H9 (cell line): ENCODE measurements around the gene APLP2. TPM values are rescaled to one million over a fixed set of nuclear protein-coding genes. Genes with fewer than 3 reads are reported as not detected.

ENCODE experiments used
- DNase-seq: peaks from one replicate; pipeline ENCODE4 v3.0.0-alpha.2; 2017
- H2AFZ ChIP-seq: one replicate; pipeline ENCODE4 v1.6.1; 2013; ENCODE audit warnings: mild to moderate bottlenecking, low read length, control low read depth, moderate library complexity
- H2AK5ac ChIP-seq: 2 replicates; pipeline ENCODE4 v1.6.1; 2013; ENCODE audit warnings: low read length, control low read depth, mixed read lengths; ENCODE audit not compliant: insufficient read length
- H2BK120ac ChIP-seq: one replicate; pipeline ENCODE4 v1.6.1; 2013; ENCODE audit warnings: low read depth, mild to moderate bottlenecking, low read length, control low read depth, inconsistent platforms; ENCODE audit not compliant: poor library complexity, severe bottlenecking
- H2BK12ac ChIP-seq: 2 replicates; pipeline ENCODE4 v1.6.1; 2013; ENCODE audit warnings: low read length, control low read depth, mixed read lengths, low read depth; ENCODE audit not compliant: insufficient read length
- H2BK15ac ChIP-seq: 2 replicates; pipeline ENCODE4 v1.6.1; 2013; ENCODE audit warnings: low read depth, low read length, control low read depth
- H2BK20ac ChIP-seq: one replicate; pipeline ENCODE4 v1.6.1; 2013; ENCODE audit warnings: low read depth, mild to moderate bottlenecking, low read length, control low read depth, inconsistent platforms; ENCODE audit not compliant: poor library complexity, severe bottlenecking
- H2BK5ac ChIP-seq: 2 replicates; pipeline ENCODE4 v1.6.1; 2013; ENCODE audit warnings: low read length, control low read depth, mixed read lengths; ENCODE audit not compliant: insufficient read length
- H3K14ac ChIP-seq: 2 replicates; pipeline ENCODE4 v1.6.1; 2013; ENCODE audit warnings: low read length, control low read depth; ENCODE audit not compliant: insufficient read depth
- H3K18ac ChIP-seq: 2 replicates; pipeline ENCODE4 v1.6.1; 2013; ENCODE audit warnings: low read depth, mild to moderate bottlenecking, mixed read lengths, low read length, control low read depth; ENCODE audit not compliant: insufficient read length
- H3K23ac ChIP-seq: 2 replicates; pipeline ENCODE4 v1.6.1; 2013; ENCODE audit warnings: low read length, control low read depth, mixed read lengths, low read depth; ENCODE audit not compliant: insufficient read length
- H3K23me2 ChIP-seq: 2 replicates; pipeline ENCODE4 v1.6.1; 2013; ENCODE audit warnings: low read depth, mild to moderate bottlenecking, mixed read lengths, low read length, control low read depth; ENCODE audit not compliant: insufficient read length, poor library complexity, severe bottlenecking
- H3K27ac ChIP-seq: 2 replicates; pipeline ENCODE4 v1.5.1; 2013; ENCODE audit warnings: low read length, control low read depth, mixed read lengths, low read depth; ENCODE audit not compliant: insufficient read length
- H3K27me3 ChIP-seq: 2 replicates; pipeline ENCODE4 v1.6.1; 2013; ENCODE audit warnings: low read length, control low read depth, inconsistent platforms; ENCODE audit not compliant: insufficient read depth
- H3K4ac ChIP-seq: 2 replicates; pipeline ENCODE4 v1.6.1; 2013; ENCODE audit warnings: low read depth, mild to moderate bottlenecking, control low read depth, inconsistent platforms, low read length, moderate library complexity
- H3K4me1 ChIP-seq: 2 replicates; pipeline ENCODE4 v1.6.1; 2013; ENCODE audit warnings: low read length, control low read depth, inconsistent platforms; ENCODE audit not compliant: insufficient read depth
- H3K4me2 ChIP-seq: 2 replicates; pipeline ENCODE4 v1.6.1; 2013; ENCODE audit warnings: low read length, control low read depth, mixed read lengths; ENCODE audit not compliant: insufficient read length, insufficient read depth
- H3K56ac ChIP-seq: 2 replicates; pipeline ENCODE4 v1.6.1; 2013; ENCODE audit warnings: low read depth, mild to moderate bottlenecking, mixed read lengths, low read length, control low read depth; ENCODE audit not compliant: insufficient read length
- H3K79me1 ChIP-seq: 2 replicates; pipeline ENCODE4 v1.6.1; 2013; ENCODE audit warnings: low read depth, mild to moderate bottlenecking, moderate library complexity, low read length, control low read depth, inconsistent platforms; ENCODE audit not compliant: insufficient read depth, poor library complexity, severe bottlenecking
- H3K79me2 ChIP-seq: 2 replicates; pipeline ENCODE4 v1.6.1; 2013; ENCODE audit warnings: low read length, control low read depth, inconsistent platforms; ENCODE audit not compliant: insufficient read depth
- H3K9ac ChIP-seq: 2 replicates; pipeline ENCODE4 v1.6.1; 2013; ENCODE audit warnings: low read length, control low read depth, mixed read lengths; ENCODE audit not compliant: insufficient read length; ENCODE audit errors: extremely low read depth
- H3K9me3 ChIP-seq: one replicate; pipeline ENCODE4 v1.6.1; 2013; ENCODE audit warnings: low read depth, low read length, inconsistent platforms; ENCODE audit not compliant: control insufficient read depth
- H3T11ph ChIP-seq: one replicate; pipeline ENCODE4 v1.6.1; 2013; ENCODE audit warnings: mild to moderate bottlenecking, low read length, control low read depth, inconsistent platforms
- H4K20me1 ChIP-seq: one replicate; pipeline ENCODE4 v1.6.1; 2013; ENCODE audit not compliant: control insufficient read depth, insufficient read length, insufficient read depth
- H4K5ac ChIP-seq: 2 replicates; pipeline ENCODE4 v1.6.1; 2013; ENCODE audit warnings: low read depth, mild to moderate bottlenecking, mixed read lengths, low read length, control low read depth; ENCODE audit not compliant: insufficient read length
- H4K8ac ChIP-seq: replicated peaks from 2 replicates; pipeline ENCODE4 v1.6.1; 2013; ENCODE audit warnings: low read length, control low read depth, mixed read lengths, low read depth; ENCODE audit not compliant: insufficient read length
- H4K91ac ChIP-seq: 2 replicates; pipeline ENCODE4 v1.6.1; 2013; ENCODE audit warnings: low read depth, mild to moderate bottlenecking, moderate library complexity, mixed read lengths, low read length, control low read depth; ENCODE audit not compliant: insufficient read length
- H3K27ac Mint-ChIP-seq, 3 experiments: 2 replicates in 2 of 3; 3 replicates in 1 of 3; pipeline ENCODE4 v1.8.0; 2020 to 2021; ENCODE audit warnings: mixed read lengths in 3 of 3, mild to moderate bottlenecking in 1 of 3, moderate library complexity in 1 of 3
- H3K27me3 Mint-ChIP-seq: 2 replicates; pipeline ENCODE4 v1.8.0; 2021; ENCODE audit warnings: low read depth, mild to moderate bottlenecking, moderate library complexity, mixed read lengths
- H3K36me3 Mint-ChIP-seq, 3 experiments: 2 replicates in 2 of 3; 3 replicates in 1 of 3; pipeline ENCODE4 v1.8.0; 2020 to 2021; ENCODE audit warnings: low read depth in 3 of 3, mixed read lengths in 3 of 3; ENCODE audit not compliant: insufficient read depth in 1 of 3
- H3K4me1 Mint-ChIP-seq, 2 experiments: 2 replicates each; pipeline ENCODE4 v1.8.0; 2020; ENCODE audit warnings: mixed read lengths in 2 of 2
- H3K4me3 Mint-ChIP-seq, 2 experiments: 2 replicates in 1 of 2; 3 replicates in 1 of 2; pipeline ENCODE4 v1.8.0; 2020 to 2021; ENCODE audit warnings: mild to moderate bottlenecking in 2 of 2, mixed read lengths in 2 of 2, moderate library complexity in 1 of 2
- H3K9me3 Mint-ChIP-seq, 2 experiments: 2 replicates in 1 of 2; 3 replicates in 1 of 2; pipeline ENCODE4 v1.8.0; 2020; ENCODE audit warnings: mild to moderate bottlenecking in 2 of 2, mixed read lengths in 2 of 2, moderate library complexity in 1 of 2
- WGBS: extraction: QIAGEN DNeasy Blood & Tissue Kit; methylation state at CpG from one replicate; pipeline ENCODE4 v1.1.7; 2013; ENCODE audit warnings: missing lambda C conversion rate, low lambda C conversion rate, mixed read lengths; ENCODE audit not compliant: insufficient read length; ENCODE audit errors: extremely low coverage; 5-methylcytosine and 5-hydroxymethylcytosine counted together
- total RNA-seq: library from RNA; stranded (reverse); gene quantifications from 2 replicates; pipeline ENCODE4 v1.2.1, GENCODE V29; 2021
- TF ChIP-seq, protein P1 (sequence below): fragments of 200-600 bp; sonication (generic); conservative IDR thresholded peaks from 3 replicates; pipeline ENCODE4 v1.8.0; 2021; ENCODE audit warnings: antibody characterized with exemption, mild to moderate bottlenecking

APLP2 gene
- total RNA-seq, 1 experiment from 2014 or later, result 328 TPM

DNA sequence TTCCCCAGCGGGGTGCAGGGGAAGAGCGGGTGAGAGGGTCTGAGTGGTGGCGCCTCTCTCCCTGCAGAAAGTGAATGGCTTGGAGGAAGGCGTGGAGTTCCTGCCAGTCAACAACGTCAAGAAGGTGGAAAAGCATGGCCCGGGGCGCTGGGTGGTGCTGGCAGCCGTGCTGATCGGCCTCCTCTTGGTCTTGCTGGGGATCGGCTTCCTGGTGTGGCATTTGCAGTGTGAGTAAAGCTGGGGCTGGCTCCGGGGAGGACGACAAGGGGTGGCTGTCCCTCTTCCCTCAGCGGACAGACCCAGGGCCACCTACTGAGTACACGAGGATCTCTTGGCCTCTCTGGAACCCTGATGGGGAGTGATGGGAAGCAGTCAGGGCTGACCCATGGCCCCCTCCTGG, 118.4 kb downstream of the APLP2 start:
- H2BK12ac ChIP-seq, result no peak overlapping the region
- H2AK5ac ChIP-seq, result no peak overlapping the region
- peaks cover 4% of the 10 kb centered on the region; the same call in 1 of the 2 replicates for H3K4me1 ChIP-seq
- H3K18ac ChIP-seq, result no peak overlapping the region
- no peak overlapping the region for H3K56ac ChIP-seq
- no peak overlapping the region for H4K91ac ChIP-seq
- no peak overlapping the region for H3K14ac ChIP-seq
- no peak overlapping the region for H3T11ph ChIP-seq
- H2BK20ac ChIP-seq, result no peak overlapping the region
- H3K9me3 ChIP-seq, result no peaks in the 10 kb centered on the region
- H2BK120ac ChIP-seq, result no peak overlapping the region
- no peak overlapping the region for H2AFZ ChIP-seq
- no peaks in the 10 kb centered on the region for H3K27me3 ChIP-seq
- H3K23ac ChIP-seq, result no peak overlapping the region
- H3K23me2 ChIP-seq, result no peaks in the 10 kb centered on the region
- H4K20me1 ChIP-seq, result no peaks in the 10 kb centered on the region
- H3K27ac Mint-ChIP-seq, result no peak overlapping the region
- H2BK15ac ChIP-seq, result no peak overlapping the region
- H4K5ac ChIP-seq, result no peak overlapping the region
- no CpG with 5 or more reads among the region's 14 CpGs for WGBS
- no peak for DNase-seq
- H3K4me3 Mint-ChIP-seq, result no peak overlapping the region
- no peaks in the 10 kb centered on the region for H3K79me2 ChIP-seq
- H4K8ac ChIP-seq, result no peak overlapping the region
- no peak overlapping the region for H3K4ac ChIP-seq
- TF ChIP-seq, protein P1, sequence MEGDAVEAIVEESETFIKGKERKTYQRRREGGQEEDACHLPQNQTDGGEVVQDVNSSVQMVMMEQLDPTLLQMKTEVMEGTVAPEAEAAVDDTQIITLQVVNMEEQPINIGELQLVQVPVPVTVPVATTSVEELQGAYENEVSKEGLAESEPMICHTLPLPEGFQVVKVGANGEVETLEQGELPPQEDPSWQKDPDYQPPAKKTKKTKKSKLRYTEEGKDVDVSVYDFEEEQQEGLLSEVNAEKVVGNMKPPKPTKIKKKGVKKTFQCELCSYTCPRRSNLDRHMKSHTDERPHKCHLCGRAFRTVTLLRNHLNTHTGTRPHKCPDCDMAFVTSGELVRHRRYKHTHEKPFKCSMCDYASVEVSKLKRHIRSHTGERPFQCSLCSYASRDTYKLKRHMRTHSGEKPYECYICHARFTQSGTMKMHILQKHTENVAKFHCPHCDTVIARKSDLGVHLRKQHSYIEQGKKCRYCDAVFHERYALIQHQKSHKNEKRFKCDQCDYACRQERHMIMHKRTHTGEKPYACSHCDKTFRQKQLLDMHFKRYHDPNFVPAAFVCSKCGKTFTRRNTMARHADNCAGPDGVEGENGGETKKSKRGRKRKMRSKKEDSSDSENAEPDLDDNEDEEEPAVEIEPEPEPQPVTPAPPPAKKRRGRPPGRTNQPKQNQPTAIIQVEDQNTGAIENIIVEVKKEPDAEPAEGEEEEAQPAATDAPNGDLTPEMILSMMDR, result no peak
- no peak overlapping the region for H3K27ac ChIP-seq
- no peaks in the 10 kb centered on the region for H3K79me1 ChIP-seq
- H2BK5ac ChIP-seq, result no peak overlapping the region
- no peak overlapping the region for H3K4me2 ChIP-seq
- H3K4me1 Mint-ChIP-seq, result peaks cover 5 to 13% of the 10 kb centered on the region in 2 experiments
- H3K9ac ChIP-seq, result no peak overlapping the region
- no peaks in the 10 kb centered on the region for H3K9me3 Mint-ChIP-seq
- no peaks in the 10 kb centered on the region for H3K27me3 Mint-ChIP-seq
- H3K36me3 Mint-ChIP-seq, result peaks cover 0 to 6% (median 0%) of the 10 kb centered on the region in 3 experiments; a peak in 2 of 7 replicates
